Fibroblast of peridontal ligament (primary cell): ENCODE measurements around the gene PTPRN2.

ENCODE experiments used
- DNase-seq: peaks from one replicate; pipeline ENCODE4 v3.0.0-alpha.2; 2010; ENCODE audit errors: extremely low read depth

Gene PTPRN2

GRCh38 chr7:157558061-157558460, 1029.6 kb downstream of the PTPRN2 start:
- no peak for DNase-seq

DNA sequence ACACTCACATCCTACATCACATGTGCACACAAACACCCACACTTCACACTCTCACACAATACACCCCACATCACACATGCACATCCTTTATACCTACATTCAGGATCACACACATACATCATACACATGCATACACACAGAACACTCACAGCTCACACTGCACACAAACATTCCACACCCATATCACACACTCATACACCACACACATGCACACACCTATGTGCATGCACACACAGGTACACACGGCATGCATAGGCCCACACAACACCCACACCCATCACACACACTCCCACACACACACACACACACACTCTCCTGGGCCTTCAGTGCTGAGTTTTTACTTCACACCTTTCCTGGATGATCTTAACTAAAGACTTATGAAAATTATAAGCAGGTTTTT, 1030.4 kb downstream of the PTPRN2 start:
- DNase-seq, result no peak

- DNase-seq, result no peak
Measured at GRCh38 chr7:157556642-157556944, 1031.0 kb downstream of the PTPRN2 start.

DNA sequence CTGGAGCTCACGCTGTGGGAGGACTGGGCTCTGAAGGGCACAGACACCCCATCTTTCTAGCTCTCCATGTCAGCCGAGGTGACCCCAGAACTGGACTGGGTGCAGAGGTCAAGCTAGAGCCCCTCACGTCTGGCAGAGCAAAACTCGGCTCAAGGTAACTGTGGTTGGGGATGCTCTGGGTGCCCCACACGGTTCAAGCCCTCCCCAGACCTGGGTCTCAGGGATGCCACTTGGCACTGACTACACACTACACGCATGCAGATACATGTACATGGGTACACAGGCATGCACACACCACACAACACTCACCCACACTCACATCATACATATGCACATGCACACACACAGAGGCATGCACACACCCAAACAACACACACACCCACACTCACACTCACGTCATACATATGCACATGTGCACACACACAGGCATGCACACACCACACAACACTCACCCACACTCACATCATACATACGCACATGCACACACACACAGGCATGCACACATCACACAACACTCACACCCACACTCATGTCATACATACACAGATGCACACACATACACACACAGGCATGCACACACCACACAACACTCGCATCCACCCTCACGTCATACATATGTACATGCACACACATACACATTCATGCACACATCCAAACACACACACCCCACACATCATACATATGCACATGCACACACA, 1031.5 kb downstream of the PTPRN2 start:
- DNase-seq, result no peak

- DNase-seq, result no peak
Measured at GRCh38 chr7:157555313-157555712, 1032.3 kb downstream of the PTPRN2 start.

DNA sequence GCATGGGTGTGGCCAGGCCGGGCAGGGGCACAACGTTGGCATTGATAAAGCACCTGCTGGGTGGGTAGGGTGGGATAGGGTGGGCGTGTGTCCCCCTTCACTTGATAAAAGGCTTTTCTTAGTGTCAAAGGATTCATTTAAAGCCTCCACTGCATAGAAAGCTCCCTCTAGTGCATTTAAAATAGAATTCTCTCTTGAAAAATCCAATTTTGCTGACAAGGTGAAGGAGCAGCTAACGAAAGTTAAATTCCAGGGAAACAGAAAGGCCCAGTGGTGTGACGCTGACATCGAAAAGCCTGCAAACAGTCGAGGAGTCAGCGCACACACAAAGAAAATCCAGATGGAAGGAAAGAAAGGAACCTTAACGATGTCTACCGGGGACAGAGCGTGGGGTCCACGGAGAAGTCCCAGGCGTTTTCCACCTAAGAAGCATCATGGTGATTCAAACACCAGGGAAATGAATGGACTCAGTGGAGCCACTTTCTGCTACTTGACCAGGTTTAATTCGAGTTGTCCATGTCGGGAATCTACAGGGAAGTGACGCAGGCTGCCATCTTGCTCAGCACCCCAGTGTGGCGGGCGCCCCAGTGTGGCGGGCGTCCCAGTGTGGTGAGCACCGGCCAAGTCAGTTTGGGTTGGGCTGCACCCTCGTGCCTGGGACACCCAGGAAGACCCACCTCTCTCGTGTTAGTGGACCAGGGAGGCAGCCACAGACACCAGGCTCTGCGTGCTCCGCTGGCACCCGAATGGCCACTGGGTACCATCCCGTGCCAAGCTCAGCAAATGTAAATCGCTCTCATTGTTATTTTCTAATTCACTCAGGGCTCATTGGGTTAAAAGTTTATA, 1033.0 kb downstream of the PTPRN2 start:
- DNase-seq, result no peak

GRCh38 chr7:157553256-157553655, 1034.4 kb downstream of the PTPRN2 start:
- DNase-seq, result no peak

DNA sequence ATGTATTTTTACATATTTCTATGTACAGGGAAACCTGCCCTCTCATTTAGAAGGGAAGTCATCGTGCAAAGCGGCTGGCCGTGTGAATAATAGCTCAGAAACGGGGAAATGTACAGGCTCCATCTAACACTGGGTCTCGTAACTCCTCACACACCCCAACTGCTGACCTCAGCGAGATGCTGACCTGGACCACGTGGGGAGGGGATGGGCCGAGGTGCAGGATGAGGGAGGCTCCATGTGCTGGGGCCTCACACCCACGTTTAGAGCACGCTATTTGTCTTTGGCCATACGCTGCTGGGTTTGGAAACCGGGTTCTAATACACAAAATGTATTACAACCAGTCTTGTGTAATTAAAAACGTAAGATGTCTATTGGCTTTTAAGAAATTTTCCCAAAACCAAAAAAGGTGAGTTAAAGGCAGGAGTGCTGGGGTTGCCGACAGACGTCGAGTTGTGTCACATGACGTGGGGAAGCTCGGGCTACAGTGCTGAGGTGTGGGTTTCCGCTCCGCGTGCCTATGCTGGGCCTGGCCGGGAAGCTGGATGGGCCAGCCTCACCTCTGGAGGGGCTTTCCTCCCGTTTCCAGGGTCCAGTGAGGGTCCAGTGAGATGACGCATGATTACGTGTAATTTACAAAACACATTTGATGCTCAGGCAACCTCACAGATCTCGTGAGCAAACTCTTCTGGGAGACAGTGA, 1035.2 kb downstream of the PTPRN2 start:
- DNase-seq, result no peak

- no peak for DNase-seq
Measured at GRCh38 chr7:157551325-157552070, 1036.1 kb downstream of the PTPRN2 start.

DNA sequence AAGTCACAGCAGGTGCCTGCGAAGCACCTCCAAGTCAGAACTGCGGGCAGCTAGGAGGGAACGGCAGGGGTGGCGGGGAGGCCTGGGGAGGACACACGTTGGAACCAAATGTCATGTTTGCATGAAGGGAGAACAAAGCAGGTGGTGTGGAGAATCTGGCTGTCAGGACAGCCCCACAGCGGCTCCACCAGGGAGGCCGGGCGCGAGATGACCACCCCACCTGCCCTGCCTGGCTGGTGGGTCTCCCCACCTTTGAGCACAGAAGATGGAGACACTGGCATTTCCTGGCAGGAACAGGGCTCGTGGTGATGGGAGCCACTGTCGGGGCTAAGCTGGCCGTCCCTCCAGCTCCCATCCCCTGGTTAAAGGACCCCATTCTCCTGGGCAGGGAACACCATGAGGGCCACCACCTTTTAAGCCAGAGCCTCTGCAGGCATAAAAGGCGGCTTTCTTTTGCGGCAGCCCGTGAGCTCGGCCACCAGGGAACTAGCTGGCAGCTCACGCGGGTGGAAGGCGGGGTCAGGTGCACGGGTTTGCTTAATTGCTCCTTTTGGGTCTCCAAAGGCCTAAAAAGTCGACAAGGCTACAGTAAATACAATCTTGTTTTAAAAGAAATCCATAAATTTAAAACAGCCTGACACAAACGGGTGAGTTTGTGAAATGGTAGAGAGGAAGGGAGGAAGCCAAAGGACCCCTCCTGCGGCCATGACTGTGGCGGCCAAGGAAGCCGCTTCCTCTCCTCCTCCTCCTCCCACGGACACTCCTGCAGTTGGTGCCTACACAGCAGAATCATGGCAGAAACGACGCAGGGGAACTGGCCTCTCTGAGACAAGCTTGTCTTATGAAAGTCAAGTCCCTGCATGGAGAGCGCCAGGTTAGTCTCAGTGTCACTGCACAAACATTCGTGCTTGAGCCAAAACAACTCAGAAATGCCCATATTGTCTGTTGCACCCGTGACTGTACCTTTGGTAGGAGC, 1037.0 kb downstream of the PTPRN2 start:
- DNase-seq, result no peak

DNA sequence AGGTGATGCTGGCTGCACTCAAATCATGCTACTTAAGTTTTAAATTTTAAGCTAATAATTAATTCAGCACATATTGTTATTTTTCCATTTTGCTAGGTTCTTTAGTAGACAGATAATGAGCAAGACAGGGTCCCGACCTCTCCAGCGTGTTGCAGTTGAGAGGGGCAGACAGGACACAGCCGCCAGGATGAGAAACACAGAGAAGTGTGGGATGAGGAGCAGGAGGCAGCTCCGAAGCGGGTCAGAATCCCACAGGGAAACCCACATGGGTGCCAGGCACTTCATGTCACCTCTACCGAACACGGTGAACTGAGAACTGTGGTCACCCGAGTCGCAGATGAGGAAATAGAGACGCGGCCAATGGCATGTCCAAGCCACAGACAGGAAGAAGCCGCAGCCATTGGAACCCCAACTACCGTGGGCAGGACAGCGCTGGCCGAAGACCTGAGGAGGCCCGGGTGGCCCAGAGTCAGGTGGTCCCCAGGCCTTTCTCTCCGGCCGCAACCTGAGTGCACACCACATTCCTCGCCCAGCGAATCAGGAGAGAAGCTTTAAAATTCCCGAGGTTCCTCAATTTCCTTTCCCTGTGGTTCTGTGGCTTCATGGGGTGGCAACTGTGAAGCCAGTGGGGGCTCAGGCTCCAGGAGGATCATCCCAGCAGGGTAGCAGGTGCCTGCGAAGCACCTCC, 1037.9 kb downstream of the PTPRN2 start:
- DNase-seq, result no peak

- no peak for DNase-seq
Measured at GRCh38 chr7:157548691-157549303, 1038.8 kb downstream of the PTPRN2 start.

GRCh38 chr7:157547611-157548010, 1040.0 kb downstream of the PTPRN2 start:
- DNase-seq, result no peak

GRCh38 chr7:157547102-157547501, 1040.5 kb downstream of the PTPRN2 start:
- no peak for DNase-seq

DNA sequence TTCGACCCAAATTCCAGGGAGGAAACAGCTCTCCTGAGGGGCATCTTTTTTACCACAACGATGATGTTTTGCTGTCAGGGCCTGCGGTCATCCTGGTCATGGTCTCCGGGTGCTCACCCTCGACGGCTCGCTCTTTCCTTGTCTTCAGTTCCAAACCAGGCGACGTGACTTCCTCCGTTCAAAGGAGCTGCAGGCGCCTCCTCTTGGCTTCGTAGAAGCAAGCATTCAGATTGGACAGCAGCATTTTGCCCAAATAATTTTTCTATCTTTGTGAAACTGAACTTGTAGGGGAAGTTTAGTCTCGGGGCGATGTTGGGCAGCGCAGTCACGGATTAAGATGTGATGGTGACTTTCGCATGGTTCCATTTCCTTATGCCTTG, 1042.0 kb downstream of the PTPRN2 start:
- no peak for DNase-seq

GRCh38 chr7:157544980-157545680, 1042.5 kb downstream of the PTPRN2 start:
- no peak for DNase-seq

DNA sequence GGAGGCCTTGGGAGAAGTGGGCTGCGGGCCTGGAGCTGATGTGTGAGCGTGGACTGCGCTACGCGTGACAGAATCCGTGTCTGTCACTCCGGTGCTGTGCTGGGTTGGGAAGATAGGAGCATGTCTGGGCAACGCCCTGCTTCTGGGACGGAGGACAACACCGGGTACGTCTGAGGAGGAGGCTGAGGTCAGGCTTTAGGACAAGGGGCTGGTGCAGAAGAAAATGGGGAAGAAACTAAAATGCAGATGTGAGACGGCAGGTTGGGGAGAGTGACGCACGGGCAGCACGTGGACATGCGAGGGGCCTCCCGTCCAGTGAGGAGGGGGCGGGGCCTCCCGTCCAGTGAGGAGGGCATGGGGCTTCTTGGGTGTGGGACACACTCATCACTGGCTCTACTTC, 1043.4 kb downstream of the PTPRN2 start:
- no peak for DNase-seq

- no peak for DNase-seq
Measured at GRCh38 chr7:157543791-157544190, 1043.8 kb downstream of the PTPRN2 start.

GRCh38 chr7:157543276-157543675, 1044.3 kb downstream of the PTPRN2 start:
- no peak for DNase-seq
